Trophoblast cell (in vitro differentiated cells and primary cell): ENCODE data around the gene ZNF277.
A peak's percentile ranks its signal among the peaks of the same experiment; 100 is the strongest.

Source experiments
- DNase-seq, 2 donors: peaks; one replicate each; pipeline ENCODE4 v3.0.0-alpha.2; 2016
- H2AFZ ChIP-seq: 2 replicates; pipeline ENCODE4 v1.6.1; 2013; ENCODE audit warnings: low read length, moderate library complexity, mild to moderate bottlenecking; ENCODE audit not compliant: insufficient read depth, poor library complexity
- H2AK5ac ChIP-seq: 2 replicates; pipeline ENCODE4 v1.6.1; 2013; ENCODE audit warnings: mild to moderate bottlenecking, low read length
- H2BK120ac ChIP-seq: 2 replicates; pipeline ENCODE4 v1.6.1; 2013; ENCODE audit warnings: low read length, mild to moderate bottlenecking, moderate library complexity; ENCODE audit not compliant: insufficient read depth, poor library complexity
- H2BK12ac ChIP-seq: 2 replicates; pipeline ENCODE4 v1.6.1; 2013; ENCODE audit warnings: mild to moderate bottlenecking, low read length, moderate library complexity
- H2BK5ac ChIP-seq: 2 replicates; pipeline ENCODE4 v1.6.1; 2013; ENCODE audit warnings: low read length, low read depth, moderate library complexity, mild to moderate bottlenecking; ENCODE audit not compliant: poor library complexity
- H3K14ac ChIP-seq: 2 replicates; pipeline ENCODE4 v1.6.1; 2013; ENCODE audit warnings: mild to moderate bottlenecking, low read length
- H3K18ac ChIP-seq: 2 replicates; pipeline ENCODE4 v1.6.1; 2013; ENCODE audit warnings: mild to moderate bottlenecking, low read length
- H3K23ac ChIP-seq: 2 replicates; pipeline ENCODE4 v1.6.1; 2013; ENCODE audit warnings: low read length
- H3K27ac ChIP-seq: 2 replicates; pipeline ENCODE4 v1.5.1; 2013; ENCODE audit warnings: low read depth, mild to moderate bottlenecking, inconsistent platforms, low read length, moderate library complexity
- H3K27me3 ChIP-seq: 2 replicates; pipeline ENCODE4 v1.6.1; 2013; ENCODE audit warnings: inconsistent platforms, mild to moderate bottlenecking, low read length, moderate library complexity; ENCODE audit not compliant: insufficient read depth
- H3K36me3 ChIP-seq, 2 experiments: 1 replicate in 1 of 2; 2 replicates in 1 of 2; pipeline ENCODE4 v1.6.1; 2013; ENCODE audit warnings: low read length in 2 of 2, mild to moderate bottlenecking in 2 of 2, moderate library complexity in 1 of 2; ENCODE audit not compliant: insufficient read depth in 2 of 2, control insufficient read depth in 1 of 2
- H3K4ac ChIP-seq: 2 replicates; pipeline ENCODE4 v1.6.1; 2013; ENCODE audit warnings: low read depth, mild to moderate bottlenecking, low read length, moderate library complexity
- H3K4me1 ChIP-seq, 2 experiments: 1 replicate in 1 of 2; 2 replicates in 1 of 2; pipeline ENCODE4 v1.6.1; 2013; ENCODE audit warnings: low read length in 2 of 2, mild to moderate bottlenecking in 2 of 2, moderate library complexity in 1 of 2; ENCODE audit not compliant: insufficient read depth in 2 of 2, control insufficient read depth in 1 of 2
- H3K4me2 ChIP-seq: 2 replicates; pipeline ENCODE4 v1.6.1; 2013; ENCODE audit warnings: inconsistent platforms, mild to moderate bottlenecking, low read length, moderate library complexity
- H3K4me3 ChIP-seq: 2 replicates; pipeline ENCODE4 v1.5.1; 2013; ENCODE audit warnings: mild to moderate bottlenecking, low read depth, low read length, inconsistent platforms
- H3K79me1 ChIP-seq: one replicate; pipeline ENCODE4 v1.6.1; 2013; ENCODE audit warnings: low read length
- H3K79me2 ChIP-seq: 2 replicates; pipeline ENCODE4 v1.6.1; 2013; ENCODE audit warnings: low read length, mild to moderate bottlenecking; ENCODE audit not compliant: control insufficient read depth, insufficient read depth, poor library complexity
- H3K9ac ChIP-seq: 2 replicates; pipeline ENCODE4 v1.6.1; 2013; ENCODE audit warnings: mild to moderate bottlenecking, low read length
- H3K9me3 ChIP-seq: 2 replicates; pipeline ENCODE4 v1.6.1; 2013; ENCODE audit warnings: low read depth, mild to moderate bottlenecking, control low read depth, inconsistent platforms, low read length; ENCODE audit not compliant: insufficient read depth
- H4K12ac ChIP-seq: 2 replicates; pipeline ENCODE4 v1.6.1; 2013; ENCODE audit warnings: low read depth, mild to moderate bottlenecking, low read length, moderate library complexity
- H4K8ac ChIP-seq: 2 replicates; pipeline ENCODE4 v1.6.1; 2013; ENCODE audit warnings: low read depth, mild to moderate bottlenecking, low read length, moderate library complexity
- H4K91ac ChIP-seq: one replicate; pipeline ENCODE4 v1.6.1; 2013; ENCODE audit warnings: low read depth, mild to moderate bottlenecking, low read length, moderate library complexity
- WGBS: extraction: QIAGEN DNeasy Blood & Tissue Kit; methylation state at CpG from one replicate; pipeline ENCODE4 v1.1.7; 2013; ENCODE audit warnings: missing lambda C conversion rate; ENCODE audit not compliant: insufficient read length, insufficient coverage; ENCODE audit errors: extremely low coverage; 5-methylcytosine and 5-hydroxymethylcytosine counted together

Gene ZNF277

GRCh38 chr7:112350585-112350984 lies 144.1 kb downstream of the ZNF277 start:
- Histone ChIP-seq H3K4me1 (no peaks in the 10 kb centered on the region), H2AFZ (no peak overlapping the region), H3K9me3 (no peaks in the 10 kb centered on the region), H3K14ac (no peak overlapping the region), H2BK12ac (no peak overlapping the region), H2BK120ac (no peak overlapping the region), H4K8ac (no peak overlapping the region), H4K12ac (no peak overlapping the region), H3K36me3 (no peaks in the 10 kb centered on the region), H3K27ac (no peak overlapping the region), H3K79me2 (no peaks in the 10 kb centered on the region), H4K91ac (no peak overlapping the region), H3K4ac (no peak overlapping the region), H3K23ac (no peak overlapping the region), H3K27me3 (no peaks in the 10 kb centered on the region), H2AK5ac (no peak overlapping the region), H3K18ac (no peak overlapping the region), H3K79me1 (no peaks in the 10 kb centered on the region), H3K9ac (no peak overlapping the region), H3K4me2 (no peak overlapping the region), H3K4me3 (no peak overlapping the region), H2BK5ac (no peak overlapping the region)
- no CpG with 5 or more reads among the region's 1 CpG for WGBS
- DNase-seq, result no peak

- Histone ChIP-seq H3K4me3 (no peak overlapping the region), H3K4me1 (no peaks in the 10 kb centered on the region), H3K4me2 (no peak overlapping the region), H3K4ac (no peak overlapping the region), H3K27me3 (no peaks in the 10 kb centered on the region), H3K9me3 (no peaks in the 10 kb centered on the region), H2BK5ac (no peak overlapping the region), H2AFZ (no peak overlapping the region), H4K12ac (no peak overlapping the region), H3K79me2 (no peaks in the 10 kb centered on the region), H4K8ac (no peak overlapping the region), H3K27ac (no peak overlapping the region), H3K14ac (no peak overlapping the region), H4K91ac (no peak overlapping the region), H3K23ac (no peak overlapping the region), H2BK12ac (no peak overlapping the region), H3K9ac (no peak overlapping the region), H2BK120ac (no peak overlapping the region), H2AK5ac (no peak overlapping the region), H3K36me3 (no peaks in the 10 kb centered on the region), H3K18ac (no peak overlapping the region), H3K79me1 (no peaks in the 10 kb centered on the region)
- WGBS, result no CpG with 5 or more reads among the region's 2 CpGs
- DNase-seq, result no peak
Observed at GRCh38 chr7:112356596-112356995, 150.1 kb downstream of the ZNF277 start.

GRCh38 chr7:112357136-112357535 lies 150.6 kb downstream of the ZNF277 start:
- Histone ChIP-seq H3K36me3 (no peaks in the 10 kb centered on the region), H3K4me1 (peaks cover 0 to 2% of the 10 kb centered on the region in 2 experiments), H3K27me3 (no peaks in the 10 kb centered on the region), H3K4me3 (no peak overlapping the region), H3K79me2 (no peaks in the 10 kb centered on the region), H3K9ac (no peak overlapping the region), H3K79me1 (no peaks in the 10 kb centered on the region), H3K27ac (no peak overlapping the region), H4K12ac (no peak overlapping the region), H3K14ac (no peak overlapping the region), H2BK12ac (no peak overlapping the region), H4K91ac (no peak overlapping the region), H2AFZ (no peak overlapping the region), H3K18ac (no peak overlapping the region), H2BK5ac (no peak overlapping the region), H4K8ac (no peak overlapping the region), H2BK120ac (no peak overlapping the region), H2AK5ac (no peak overlapping the region), H3K23ac (no peak overlapping the region), H3K4ac (no peak overlapping the region), H3K4me2 (no peak overlapping the region), H3K9me3 (no peaks in the 10 kb centered on the region)
- no CpG with 5 or more reads among the region's 4 CpGs for WGBS
- DNase-seq, result no peak

- no peak overlapping the region for H3K4ac ChIP-seq
- no peak overlapping the region for H2BK120ac ChIP-seq
- H2BK12ac ChIP-seq, result no peak overlapping the region
- no peaks in the 10 kb centered on the region for H3K27me3 ChIP-seq
- no peak overlapping the region for H3K9ac ChIP-seq
- no peak overlapping the region for H3K14ac ChIP-seq
- no peak overlapping the region for H4K91ac ChIP-seq
- no peaks in the 10 kb centered on the region for H3K36me3 ChIP-seq
- H3K4me3 ChIP-seq, result no peak overlapping the region
- H3K79me1 ChIP-seq, result no peaks in the 10 kb centered on the region
- H3K23ac ChIP-seq, result no peak overlapping the region
- no peak overlapping the region for H4K12ac ChIP-seq
- peak in 1 of 2 donors; percentile 68 for DNase-seq
- H2AFZ ChIP-seq, result no peak overlapping the region
- no peak overlapping the region for H2AK5ac ChIP-seq
- H3K79me2 ChIP-seq, result no peaks in the 10 kb centered on the region
- no peak overlapping the region for H3K4me2 ChIP-seq
- H3K4me1 ChIP-seq, result peaks cover 0 to 2% of the 10 kb centered on the region in 2 experiments
- no peak overlapping the region for H2BK5ac ChIP-seq
- no peaks in the 10 kb centered on the region for H3K9me3 ChIP-seq
- no peak overlapping the region for H4K8ac ChIP-seq
- no peak overlapping the region for H3K18ac ChIP-seq
- H3K27ac ChIP-seq, result no peak overlapping the region
Observed at GRCh38 chr7:112358513-112358912, 152.0 kb downstream of the ZNF277 start.

GRCh38 chr7:112359086-112359485 lies 152.6 kb downstream of the ZNF277 start:
- Histone ChIP-seq H3K18ac (no peak overlapping the region), H3K14ac (no peak overlapping the region), H3K4me3 (no peak overlapping the region), H4K91ac (no peak overlapping the region), H2BK120ac (no peak overlapping the region), H2AFZ (no peak overlapping the region), H3K4me2 (no peak overlapping the region), H2BK5ac (no peak overlapping the region), H3K23ac (no peak overlapping the region), H3K27ac (no peak overlapping the region), H3K27me3 (no peaks in the 10 kb centered on the region), H3K9ac (no peak overlapping the region), H3K36me3 (no peaks in the 10 kb centered on the region), H4K12ac (no peak overlapping the region), H4K8ac (no peak overlapping the region), H3K79me2 (no peaks in the 10 kb centered on the region), H3K9me3 (no peaks in the 10 kb centered on the region), H3K79me1 (no peaks in the 10 kb centered on the region), H2AK5ac (no peak overlapping the region), H3K4me1 (peaks cover 0 to 2% of the 10 kb centered on the region in 2 experiments), H3K4ac (no peak overlapping the region), H2BK12ac (no peak overlapping the region)
- no peak for DNase-seq
